GDM1 (cell line): ENCODE measurements around the gene PLA2G2F.

ENCODE experiments used
- DNase-seq: peaks from one replicate; lab custom pipeline; 2025; lab: John Stamatoyannopoulos, UW

PLA2G2F gene

GRCh38 chr1:20143318-20143717 lies 4.2 kb downstream of the PLA2G2F start:
- no peak for DNase-seq

GRCh38 chr1:20143734-20144565 lies 4.8 kb downstream of the PLA2G2F start:
- no peak for DNase-seq

GRCh38 chr1:20147846-20148570 lies 8.9 kb downstream of the PLA2G2F start:
- no peak for DNase-seq

- DNase-seq = no peak
Measured at GRCh38 chr1:20148571-20149500, 9.7 kb downstream of the PLA2G2F start.

- DNase-seq = no peak
Measured at GRCh38 chr1:20149601-20150325, 10.6 kb downstream of the PLA2G2F start.

GRCh38 chr1:20150326-20150705 lies 11.2 kb downstream of the PLA2G2F start:
- DNase-seq = no peak

GRCh38 chr1:20150969-20151368 lies 11.8 kb downstream of the PLA2G2F start:
- no peak for DNase-seq

- peak; percentile 48 for DNase-seq
Measured at GRCh38 chr1:20151906-20152598, 12.9 kb downstream of the PLA2G2F start.

GRCh38 chr1:20152599-20152930 lies 13.4 kb downstream of the PLA2G2F start:
- no peak for DNase-seq

GRCh38 chr1:20153000-20153418 lies 13.9 kb downstream of the PLA2G2F start:
- DNase-seq = peak; percentile 47

- DNase-seq = no peak
Measured at GRCh38 chr1:20154301-20154831, 15.2 kb downstream of the PLA2G2F start.

- DNase-seq = no peak
Measured at GRCh38 chr1:20158358-20159070, 19.4 kb downstream of the PLA2G2F start.

- DNase-seq = no peak
Measured at GRCh38 chr1:20160034-20160433, 20.9 kb downstream of the PLA2G2F start.

GRCh38 chr1:20164694-20165202 lies 25.6 kb downstream of the PLA2G2F start:
- DNase-seq = no peak

GRCh38 chr1:20165522-20165951 lies 26.4 kb downstream of the PLA2G2F start:
- DNase-seq = peak; percentile 46

GRCh38 chr1:20166051-20166450 lies 26.9 kb downstream of the PLA2G2F start:
- DNase-seq = no peak

GRCh38 chr1:20167126-20167525 lies 28.0 kb downstream of the PLA2G2F start:
- DNase-seq = no peak

GRCh38 chr1:20168564-20169491 lies 29.7 kb downstream of the PLA2G2F start:
- DNase-seq = no peak

GRCh38 chr1:20169932-20170331 lies 30.8 kb downstream of the PLA2G2F start:
- no peak for DNase-seq
